MCF 10A (cell line): ENCODE measurements around the gene UBR7. TPM values are rescaled to one million over a fixed set of nuclear protein-coding genes. Genes with fewer than 3 reads are reported as not detected.
"Not testable (repeated sequence)": the region's sequence is repeated elsewhere in the genome, so short reads cannot be mapped to it uniquely, and the experiment has no call there.

Experiments used
- BruUV-seq: library from RNA; stranded (reverse); fragments of 400-500 nt; replicated peaks from 2 replicates; lab custom pipeline; 2021; lab: Mats Ljungman, UMichigan
- CTCF ChIA-PET: fragments of 300-600 bp; sonication (Branson Sonifier 250); formaldehyde crosslinking; extraction: SDS; loops from one replicate; lab custom pipeline; 2021; ENCODE audit warnings: antibody characterized with exemption, inconsistent platforms; lab: Yijun Ruan, JAX
- POLR2A ChIA-PET: fragments of 300-600, 350-650 bp; sonication (Branson Sonifier 250); formaldehyde crosslinking; extraction: SDS; loops from one replicate; lab custom pipeline; 2020; ENCODE audit warnings: antibody characterized with exemption, inconsistent platforms; lab: Yijun Ruan, JAX
- DNase-seq: peaks from one replicate; pipeline ENCODE4 v3.0.0-alpha.2; 2018; ENCODE audit not compliant: unreplicated experiment
- H3K27ac Mint-ChIP-seq: one replicate; pipeline ENCODE4 v1.8.0; 2022; ENCODE audit warnings: mild to moderate bottlenecking, low read depth, mixed read lengths; ENCODE audit not compliant: unreplicated experiment
- H3K27me3 Mint-ChIP-seq: one replicate; pipeline ENCODE4 v1.8.0; 2022; ENCODE audit warnings: mixed read lengths; ENCODE audit not compliant: insufficient read depth, unreplicated experiment
- H3K36me3 Mint-ChIP-seq: one replicate; pipeline ENCODE4 v1.8.0; 2022; ENCODE audit warnings: mild to moderate bottlenecking, moderate library complexity, mixed read lengths; ENCODE audit not compliant: insufficient read depth, unreplicated experiment
- H3K4me1 Mint-ChIP-seq: one replicate; pipeline ENCODE4 v1.8.0; 2022; ENCODE audit warnings: mixed read lengths; ENCODE audit not compliant: insufficient read depth, unreplicated experiment
- H3K4me3 Mint-ChIP-seq: one replicate; pipeline ENCODE4 v1.8.0; 2022; ENCODE audit warnings: mild to moderate bottlenecking, moderate library complexity, mixed read lengths; ENCODE audit not compliant: unreplicated experiment
- H3K9me3 Mint-ChIP-seq: one replicate; pipeline ENCODE4 v1.8.0; 2022; ENCODE audit warnings: mixed read lengths; ENCODE audit not compliant: unreplicated experiment
- CTCF ChIP-seq: fragments of 200-600 bp; IDR thresholded peaks from one replicate; pipeline ENCODE4 v1.8.0; 2022; ENCODE audit warnings: antibody characterized with exemption, mild to moderate bottlenecking; ENCODE audit not compliant: unreplicated experiment
- intact Hi-C: fragments of 100-400 bp; cut with micrococcal nuclease; formaldehyde crosslinking; loops from 2 replicates; pipeline ENCODE4 v1.14.1; 2022
- total RNA-seq: library from RNA; stranded (reverse); gene quantifications from 2 replicates; pipeline ENCODE4 v1.2.3, GENCODE V29; 2022

The UBR7 gene
- total RNA-seq, 1 experiment from 2014 or later = 12.7 TPM

GRCh38 chr14:93232159-93232558 lies 25.1 kb downstream of the UBR7 start:
- Mint-ChIP-seq H3K27ac (no peak overlapping the region), H3K4me3 (no peak overlapping the region), H3K36me3 (peaks cover 9% of the 10 kb centered on the region), H3K4me1 (peaks cover 12% of the 10 kb centered on the region), H3K27me3 (no peaks in the 10 kb centered on the region), H3K9me3 (no peaks in the 10 kb centered on the region)
- intact Hi-C loops = no loop called here
- DNase-seq = no peak
- POLR2A ChIA-PET = no interaction called here
- CTCF ChIA-PET = interaction anchor here (0.5 to 1.1 kb wide), 2 partner anchors 9 to 311 kb away, joined by 3 to 4 read pairs; no protein-coding TSS in a partner anchor
- no peak for TF ChIP-seq CTCF
- BruUV-seq = no TSS peak

GRCh38 chr14:93233078-93233477 lies 26.0 kb downstream of the UBR7 start:
- POLR2A ChIA-PET = interaction anchor here (1.0 kb wide), 1 partner anchor 48 kb away, joined by 3 read pairs; the partner anchor contains the start of genes LYSET and MOAP1
- intact Hi-C loops, H3K9me3 Mint-ChIP-seq, DNase-seq, H3K4me3 Mint-ChIP-seq, H3K27me3 Mint-ChIP-seq, H3K27ac Mint-ChIP-seq, H3K36me3 Mint-ChIP-seq, BruUV-seq: not testable (repeated sequence)
- peaks cover 12% of the 10 kb centered on the region for H3K4me1 Mint-ChIP-seq
- CTCF ChIA-PET = interaction anchor here (0.6 to 0.7 kb wide), 3 partner anchors 58 to 231 kb away, joined by 3 to 5 read pairs (median 3); no protein-coding TSS in a partner anchor

DNA sequence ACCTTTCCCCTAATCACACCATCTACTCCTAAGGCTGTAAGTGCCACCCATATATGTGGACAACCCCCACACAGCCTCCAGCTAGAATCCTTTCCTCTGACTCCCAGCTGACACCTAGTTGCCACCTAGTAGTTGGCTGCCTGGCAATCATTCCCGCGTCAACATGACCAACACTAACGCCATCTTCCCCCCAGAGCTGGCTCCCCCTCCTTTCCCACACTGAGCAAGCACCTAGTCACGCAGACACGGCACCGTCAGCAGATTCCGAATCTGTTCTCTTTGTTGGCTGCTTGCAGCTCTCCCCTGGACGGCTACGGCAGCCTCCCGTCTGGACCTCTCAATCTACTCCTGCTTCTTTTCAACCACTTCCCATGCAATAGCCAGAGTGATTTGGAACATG lies 27.7 kb downstream of the UBR7 start:
- DNase-seq = peak; percentile 66
- Mint-ChIP-seq H3K27ac (peak overlapping the region; percentile 1), H3K27me3 (no peaks in the 10 kb centered on the region), H3K4me1 (peaks cover 12% of the 10 kb centered on the region), H3K4me3 (peak overlapping the region; percentile 14), H3K36me3 (peaks cover 11% of the 10 kb centered on the region), H3K9me3 (no peaks in the 10 kb centered on the region)
- CTCF ChIA-PET = interaction anchor here (0.7 to 1.8 kb wide), 2 partner anchors 10 to 251 kb away, joined by 4 to 7 read pairs; no protein-coding TSS in a partner anchor
- TF ChIP-seq CTCF = no peak
- intact Hi-C loops = loop anchor here (1.0 kb wide), 2 partner anchors 309 to 385 kb away; no protein-coding TSS in a partner anchor
- POLR2A ChIA-PET = interaction anchor here (0.5 to 0.7 kb wide), 2 partner anchors 409 to 949 kb away, joined by 3 read pairs; no protein-coding TSS in a partner anchor
- no TSS peak for BruUV-seq

DNA sequence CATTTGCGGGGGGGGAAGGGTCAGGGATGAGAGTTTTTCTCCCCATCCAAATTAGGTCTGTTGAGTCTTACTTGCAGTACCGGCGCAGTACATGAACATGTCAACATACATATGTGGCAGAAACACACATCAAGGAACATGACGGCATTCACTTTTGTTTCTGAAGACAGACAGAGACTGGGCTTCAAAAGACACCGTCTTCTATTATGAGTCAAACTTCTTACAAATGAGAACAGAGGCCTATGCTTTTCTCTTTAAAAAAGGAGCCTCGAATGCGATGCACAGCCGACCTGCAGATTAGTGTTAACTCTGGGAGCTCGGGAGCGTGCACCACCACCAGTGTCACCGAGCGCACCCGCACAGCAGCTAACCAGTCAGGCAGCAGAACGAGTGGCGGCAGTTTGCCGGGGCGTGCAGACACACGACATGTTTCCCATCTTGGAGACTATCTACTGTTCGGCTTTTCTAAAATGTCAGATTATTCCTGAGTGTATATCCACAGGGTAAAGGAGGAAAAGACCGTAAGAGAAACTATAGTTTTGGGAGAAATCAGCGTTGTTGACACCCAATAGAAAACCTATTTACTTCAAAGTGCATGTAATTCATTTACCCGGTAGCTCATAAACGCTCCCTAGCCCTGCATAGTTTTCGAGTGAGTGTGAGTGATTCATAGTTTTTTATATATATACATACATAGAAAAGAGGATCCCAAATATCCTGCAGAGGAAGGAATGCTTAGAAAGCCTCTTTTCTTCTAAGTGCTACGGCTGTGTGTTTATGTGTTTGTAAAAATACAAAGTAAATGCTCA lies 33.0 kb downstream of the UBR7 start:
- Mint-ChIP-seq H3K4me1 (peaks cover 4% of the 10 kb centered on the region), H3K4me3 (no peak overlapping the region), H3K9me3 (no peaks in the 10 kb centered on the region), H3K27me3 (no peaks in the 10 kb centered on the region), H3K27ac (peak overlapping the region; percentile 54), H3K36me3 (peaks cover 42% of the 10 kb centered on the region)
- POLR2A ChIA-PET = interaction anchor here (1.0 to 1.4 kb wide), 3 partner anchors 10 to 34 kb away, joined by 3 to 4 read pairs (median 4); partner anchors contain the start of gene GON7
- no TSS peak for BruUV-seq
- intact Hi-C loops = loop anchor here (2.0 kb wide), 1 partner anchor 91 kb away; no protein-coding TSS in a partner anchor
- TF ChIP-seq CTCF = no peak
- DNase-seq = peak; percentile 60
- CTCF ChIA-PET = interaction anchor here (0.6 to 0.7 kb wide), 4 partner anchors 14 to 655 kb away, joined by 3 to 4 read pairs (median 3); no protein-coding TSS in a partner anchor
